GM12872 (cell line): ENCODE data around the gene LGALS1.

Experiments used
- CTCF ChIP-seq: IDR thresholded peaks from 3 replicates; pipeline ENCODE4 v1.5.1; 2011; ENCODE audit warnings: low read depth, mild to moderate bottlenecking, low read length, moderate library complexity; ENCODE audit not compliant: insufficient read depth

The LGALS1 gene

DNA sequence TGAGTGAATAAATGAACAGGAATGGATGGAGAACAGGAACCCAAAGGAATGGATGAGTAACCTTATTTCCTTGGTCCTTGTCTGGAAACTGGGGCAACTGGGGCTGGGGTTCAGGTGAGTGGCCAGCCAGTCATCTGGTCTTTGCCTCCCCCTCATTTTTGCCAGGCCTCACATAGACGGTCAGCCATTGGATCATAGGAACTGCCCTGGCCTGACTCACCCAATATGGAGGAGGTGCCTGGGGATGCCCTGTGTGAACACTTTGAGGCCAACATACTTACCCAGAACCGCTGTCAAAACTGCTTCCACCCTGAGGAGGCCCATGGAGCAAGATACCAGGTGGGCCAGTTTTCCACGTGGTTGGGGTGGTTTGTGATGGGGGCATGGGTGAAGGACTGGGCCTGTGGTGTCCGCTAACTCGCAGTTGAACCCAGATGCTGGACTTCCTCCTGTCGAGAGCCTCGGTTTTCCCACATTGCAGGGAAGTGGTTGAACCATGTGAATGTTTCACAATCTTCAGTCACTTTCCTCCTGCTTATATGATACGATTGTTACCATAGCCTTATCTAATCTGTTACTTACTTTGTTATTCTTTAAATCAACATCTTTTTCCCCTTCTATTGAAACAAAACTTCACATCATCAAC, 25.8 kb downstream of the LGALS1 start:
- TF ChIP-seq CTCF: no peak

DNA sequence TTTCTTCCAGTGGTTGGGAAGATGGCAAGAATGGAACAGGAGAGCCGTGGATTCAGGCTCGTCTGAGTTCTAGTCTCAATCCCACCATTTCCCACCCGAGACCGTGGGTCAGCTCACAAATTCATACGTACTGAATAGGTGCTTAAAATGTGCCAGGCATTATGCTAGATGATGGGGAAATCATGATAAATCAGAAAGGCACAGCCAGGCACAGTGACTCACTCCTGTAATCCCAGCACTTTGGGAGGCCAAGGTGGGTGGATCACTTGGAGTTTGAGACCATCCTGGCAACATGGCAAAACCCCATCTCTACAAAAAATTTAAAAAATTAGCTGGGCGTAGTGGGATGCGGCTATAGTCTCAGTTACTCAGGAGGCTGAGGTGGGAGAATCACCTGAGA, 28.5 kb downstream of the LGALS1 start:
- TF ChIP-seq CTCF: no peak

GRCh38 chr22:37704645-37705044, 29.2 kb downstream of the LGALS1 start:
- no peak for TF ChIP-seq CTCF

DNA sequence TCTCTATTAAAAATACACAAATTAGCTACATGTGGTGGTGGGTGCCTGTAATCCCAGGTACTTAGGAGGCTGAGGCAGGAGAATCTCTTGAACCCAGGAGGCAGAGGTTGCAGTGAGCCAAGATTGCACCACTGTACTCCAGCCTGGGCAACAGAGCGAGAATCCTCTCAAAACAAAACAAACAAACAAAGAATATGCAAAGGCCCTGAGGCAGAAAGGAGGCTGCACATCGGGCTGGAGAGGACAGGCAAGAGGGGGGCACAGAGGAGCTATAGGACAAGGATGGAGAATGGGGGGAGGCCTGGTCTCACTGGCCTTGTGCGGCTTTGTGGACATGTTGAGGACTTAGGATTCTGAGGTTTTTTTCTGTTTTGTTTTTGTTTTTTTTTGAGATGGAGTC, 29.8 kb downstream of the LGALS1 start:
- TF ChIP-seq CTCF: no peak

DNA sequence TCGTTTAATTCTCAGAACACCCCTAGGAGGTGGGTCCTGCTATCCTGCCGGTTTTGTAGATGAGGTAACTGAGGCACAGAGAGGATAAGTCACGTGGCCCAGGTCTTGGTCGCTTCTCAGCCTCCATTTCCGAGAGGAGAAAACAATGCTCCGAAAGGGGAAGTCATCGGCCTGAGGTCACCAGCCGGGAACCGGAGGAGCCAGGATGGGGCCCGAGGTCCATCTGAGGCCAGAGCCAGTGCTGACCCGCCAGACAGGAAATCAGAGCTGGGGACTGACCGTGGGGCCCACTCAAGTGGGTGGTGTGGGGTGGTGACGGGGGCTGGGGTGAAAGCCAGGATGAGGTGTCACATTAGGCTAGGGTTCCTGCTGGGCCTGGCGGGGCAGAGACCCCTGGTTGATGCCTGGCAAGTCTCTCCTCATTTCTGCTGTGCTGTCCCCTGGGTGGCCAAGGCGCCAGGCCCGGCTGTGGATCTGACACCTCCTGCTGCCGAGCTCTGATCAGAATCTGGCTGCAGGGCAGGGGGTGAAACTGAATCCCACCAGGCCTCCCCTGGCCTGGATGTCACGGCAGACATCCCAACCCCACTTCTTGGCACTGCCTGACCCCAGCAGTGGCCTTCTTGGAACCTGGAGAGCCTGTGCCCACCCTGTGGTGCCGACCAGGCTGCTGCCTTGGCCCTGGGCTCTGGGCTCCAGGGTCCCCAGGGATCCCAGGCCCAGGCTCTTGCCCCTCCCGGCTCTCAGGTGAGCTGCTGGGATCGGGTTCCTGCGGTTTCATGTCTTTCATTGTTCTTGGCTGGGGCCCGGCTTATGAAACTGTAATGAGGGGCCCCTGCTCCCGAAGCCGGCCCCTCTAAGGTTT, 33.4 kb downstream of the LGALS1 start:
- TF ChIP-seq CTCF: no peak

DNA sequence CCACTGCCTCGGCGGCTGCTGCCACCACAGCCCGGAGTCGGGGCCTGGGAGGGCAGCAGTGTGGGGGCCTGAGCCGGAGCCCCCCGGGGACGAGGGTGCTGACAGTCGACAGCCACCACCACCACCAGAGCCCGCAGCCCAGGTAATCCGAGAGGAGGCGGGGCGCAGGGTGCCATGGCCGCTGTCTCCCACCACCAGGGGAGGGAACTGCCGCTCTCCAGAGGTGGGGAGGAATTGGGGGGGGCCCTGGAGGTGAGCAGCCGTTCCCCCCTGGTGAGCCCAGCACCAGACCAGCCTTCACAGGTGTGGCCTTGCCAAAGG, 34.0 kb downstream of the LGALS1 start:
- no peak for TF ChIP-seq CTCF

GRCh38 chr22:37710675-37711074, 35.2 kb downstream of the LGALS1 start:
- no peak for TF ChIP-seq CTCF
